ENCODE data around the gene TRAF2.

The TRAF2 gene

DNA sequence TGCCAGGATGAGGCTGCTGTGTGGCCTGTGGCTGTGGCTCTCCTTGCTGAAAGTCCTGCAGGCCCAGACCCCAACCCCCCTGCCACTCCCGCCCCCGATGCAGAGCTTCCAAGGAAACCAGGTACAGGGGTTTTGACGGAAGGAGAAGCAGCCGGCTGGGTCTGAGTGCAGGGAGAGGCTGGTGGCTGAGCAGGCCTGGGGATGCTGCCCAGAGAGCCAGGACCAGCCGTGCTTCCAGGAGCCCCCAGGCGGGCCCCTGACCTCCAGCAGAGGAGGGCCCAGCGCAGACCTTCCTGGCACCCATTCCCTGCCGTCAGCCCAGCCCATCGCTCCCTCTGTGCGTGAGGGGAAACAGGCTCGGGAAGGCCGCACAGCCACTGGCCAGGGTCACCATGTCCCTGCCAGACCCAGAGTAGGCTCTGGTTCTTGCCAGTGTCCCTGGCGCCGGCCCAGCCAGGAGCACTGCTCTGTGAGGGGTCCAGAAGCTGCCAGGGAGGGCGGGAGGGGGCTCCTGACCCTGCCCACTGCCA, 66.1 kb downstream of the TRAF2 start:
- TF ChIP-seq EP300 (IDR thresholded peaks at IDR 0.05; ENCODE audit: borderline replicate concordance), result no peak
- peak; percentile 0; the same call in 1 of the 2 replicates for TF ChIP-seq TCF12 (IDR thresholded peaks at IDR 0.05; ENCODE audit: low read depth)

DNA sequence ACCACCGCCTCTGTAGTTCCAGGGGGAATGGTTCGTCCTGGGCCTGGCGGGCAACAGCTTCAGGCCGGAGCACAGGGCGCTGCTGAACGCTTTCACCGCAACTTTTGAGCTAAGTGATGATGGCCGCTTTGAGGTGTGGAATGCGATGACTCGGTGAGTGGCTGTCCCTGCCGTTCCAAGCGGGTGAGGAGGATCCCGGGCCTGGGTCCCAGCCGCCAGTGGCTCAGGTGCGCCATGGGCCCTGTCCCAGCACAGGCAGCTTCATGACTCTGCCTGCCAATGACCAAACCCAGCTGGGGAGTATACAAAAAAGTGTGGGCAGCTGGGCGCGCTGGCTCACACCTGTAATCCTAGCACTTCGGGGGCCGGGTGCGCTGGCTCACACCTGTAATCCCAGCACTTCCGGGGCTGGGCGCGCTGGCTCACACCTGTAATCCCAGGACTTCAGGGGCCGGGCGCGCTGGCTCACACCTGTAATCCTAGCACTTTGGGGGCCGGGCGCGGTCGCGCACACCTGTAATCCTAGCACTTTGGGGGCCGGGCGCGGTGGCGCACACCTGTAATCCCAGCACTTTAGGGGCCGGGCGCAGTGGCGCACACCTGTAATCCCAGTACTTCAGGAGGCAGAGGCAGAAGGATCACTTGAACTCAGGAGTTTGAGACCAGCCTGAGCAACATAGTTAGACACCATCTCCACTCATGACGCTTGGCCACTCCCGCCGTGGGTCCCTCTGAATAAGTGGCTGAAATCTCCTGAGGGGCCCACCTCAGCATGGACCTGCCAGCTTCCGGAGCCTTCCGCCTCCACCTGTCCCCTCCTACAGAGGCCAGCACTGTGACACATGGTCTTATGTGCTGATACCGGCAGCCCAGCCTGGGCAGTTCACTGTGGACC, 66.8 kb downstream of the TRAF2 start:
- TF ChIP-seq, protein P1, sequence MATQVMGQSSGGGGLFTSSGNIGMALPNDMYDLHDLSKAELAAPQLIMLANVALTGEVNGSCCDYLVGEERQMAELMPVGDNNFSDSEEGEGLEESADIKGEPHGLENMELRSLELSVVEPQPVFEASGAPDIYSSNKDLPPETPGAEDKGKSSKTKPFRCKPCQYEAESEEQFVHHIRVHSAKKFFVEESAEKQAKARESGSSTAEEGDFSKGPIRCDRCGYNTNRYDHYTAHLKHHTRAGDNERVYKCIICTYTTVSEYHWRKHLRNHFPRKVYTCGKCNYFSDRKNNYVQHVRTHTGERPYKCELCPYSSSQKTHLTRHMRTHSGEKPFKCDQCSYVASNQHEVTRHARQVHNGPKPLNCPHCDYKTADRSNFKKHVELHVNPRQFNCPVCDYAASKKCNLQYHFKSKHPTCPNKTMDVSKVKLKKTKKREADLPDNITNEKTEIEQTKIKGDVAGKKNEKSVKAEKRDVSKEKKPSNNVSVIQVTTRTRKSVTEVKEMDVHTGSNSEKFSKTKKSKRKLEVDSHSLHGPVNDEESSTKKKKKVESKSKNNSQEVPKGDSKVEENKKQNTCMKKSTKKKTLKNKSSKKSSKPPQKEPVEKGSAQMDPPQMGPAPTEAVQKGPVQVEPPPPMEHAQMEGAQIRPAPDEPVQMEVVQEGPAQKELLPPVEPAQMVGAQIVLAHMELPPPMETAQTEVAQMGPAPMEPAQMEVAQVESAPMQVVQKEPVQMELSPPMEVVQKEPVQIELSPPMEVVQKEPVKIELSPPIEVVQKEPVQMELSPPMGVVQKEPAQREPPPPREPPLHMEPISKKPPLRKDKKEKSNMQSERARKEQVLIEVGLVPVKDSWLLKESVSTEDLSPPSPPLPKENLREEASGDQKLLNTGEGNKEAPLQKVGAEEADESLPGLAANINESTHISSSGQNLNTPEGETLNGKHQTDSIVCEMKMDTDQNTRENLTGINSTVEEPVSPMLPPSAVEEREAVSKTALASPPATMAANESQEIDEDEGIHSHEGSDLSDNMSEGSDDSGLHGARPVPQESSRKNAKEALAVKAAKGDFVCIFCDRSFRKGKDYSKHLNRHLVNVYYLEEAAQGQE (IDR thresholded peaks at IDR 0.05; ENCODE audit: low read depth), result no peak
- no peak for TF ChIP-seq TCF12 (IDR thresholded peaks at IDR 0.05; ENCODE audit: low read depth)
- no peak for TF ChIP-seq RAD21 (IDR thresholded peaks at IDR 0.05; ENCODE audit: low read depth)
- no peak for TF ChIP-seq YY1 (IDR thresholded peaks at IDR 0.05; ENCODE audit: low read depth)
- TF ChIP-seq MAX (IDR thresholded peaks at IDR 0.05), result no peak
- no peak for TF ChIP-seq FOXM1 (IDR thresholded peaks at IDR 0.05; ENCODE audit: borderline replicate concordance, low read depth)
- TF ChIP-seq, protein P2, sequence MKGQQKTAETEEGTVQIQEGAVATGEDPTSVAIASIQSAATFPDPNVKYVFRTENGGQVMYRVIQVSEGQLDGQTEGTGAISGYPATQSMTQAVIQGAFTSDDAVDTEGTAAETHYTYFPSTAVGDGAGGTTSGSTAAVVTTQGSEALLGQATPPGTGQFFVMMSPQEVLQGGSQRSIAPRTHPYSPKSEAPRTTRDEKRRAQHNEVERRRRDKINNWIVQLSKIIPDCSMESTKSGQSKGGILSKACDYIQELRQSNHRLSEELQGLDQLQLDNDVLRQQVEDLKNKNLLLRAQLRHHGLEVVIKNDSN (IDR thresholded peaks at IDR 0.05), result no peak
- no peak for TF ChIP-seq CREB1 (IDR thresholded peaks at IDR 0.05; ENCODE audit: low read depth)
- no peak for TF ChIP-seq TAF1 (IDR thresholded peaks at IDR 0.05; ENCODE audit: low read depth)
- TF ChIP-seq NFIC (IDR thresholded peaks at IDR 0.05), result no peak
- no peak for TF ChIP-seq TEAD4 (IDR thresholded peaks at IDR 0.05)
- TF ChIP-seq ZBTB7A (IDR thresholded peaks at IDR 0.05; ENCODE audit: low read depth), result no peak
- TF ChIP-seq EP300 (IDR thresholded peaks at IDR 0.05; ENCODE audit: borderline replicate concordance), result no peak

DNA sequence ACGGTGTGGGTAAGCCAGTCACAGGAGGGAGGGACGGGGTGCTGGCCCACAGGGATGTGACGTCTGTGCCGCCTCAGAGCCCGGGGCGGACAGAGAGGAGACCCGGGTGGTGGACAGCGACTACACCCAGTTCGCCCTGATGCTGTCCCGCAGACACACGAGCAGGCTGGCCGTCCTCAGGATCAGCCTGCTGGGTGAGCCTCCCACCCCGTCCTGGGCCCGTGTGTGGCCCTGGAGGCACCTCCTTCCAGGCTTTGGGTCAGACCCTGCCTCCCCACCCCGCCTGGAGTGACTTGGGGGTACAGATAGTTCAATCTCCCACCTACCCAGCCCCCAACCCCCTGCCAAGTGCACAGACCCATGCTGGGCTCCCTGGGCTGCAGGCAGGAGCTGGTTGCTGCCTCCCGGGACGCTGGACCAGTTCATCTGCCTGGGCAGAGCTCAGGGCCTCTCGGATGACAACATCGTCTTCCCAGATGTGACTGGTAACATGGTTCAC, 67.5 kb downstream of the TRAF2 start:
- TF ChIP-seq CREB1 (IDR thresholded peaks at IDR 0.05; ENCODE audit: low read depth), result no peak
- no peak for TF ChIP-seq YY1 (IDR thresholded peaks at IDR 0.05; ENCODE audit: low read depth)
- no peak for TF ChIP-seq NFIC (IDR thresholded peaks at IDR 0.05)
- no peak for TF ChIP-seq ZBTB7A (IDR thresholded peaks at IDR 0.05; ENCODE audit: low read depth)
- TF ChIP-seq EGR1 (IDR thresholded peaks at IDR 0.05), result no peak
- no peak for TF ChIP-seq TAF1 (IDR thresholded peaks at IDR 0.05; ENCODE audit: low read depth)
- TF ChIP-seq EP300 (IDR thresholded peaks at IDR 0.05; ENCODE audit: borderline replicate concordance), result no peak
- TF ChIP-seq RAD21 (IDR thresholded peaks at IDR 0.05; ENCODE audit: low read depth), result no peak
- no peak for TF ChIP-seq CEBPB (IDR thresholded peaks at IDR 0.05)
- TF ChIP-seq, protein P2 (IDR thresholded peaks at IDR 0.05), result no peak
- TF ChIP-seq, protein P1 (IDR thresholded peaks at IDR 0.05; ENCODE audit: low read depth), result no peak
- TF ChIP-seq TCF12 (IDR thresholded peaks at IDR 0.05; ENCODE audit: low read depth), result no peak
- no peak for TF ChIP-seq MAX (IDR thresholded peaks at IDR 0.05)

DNA sequence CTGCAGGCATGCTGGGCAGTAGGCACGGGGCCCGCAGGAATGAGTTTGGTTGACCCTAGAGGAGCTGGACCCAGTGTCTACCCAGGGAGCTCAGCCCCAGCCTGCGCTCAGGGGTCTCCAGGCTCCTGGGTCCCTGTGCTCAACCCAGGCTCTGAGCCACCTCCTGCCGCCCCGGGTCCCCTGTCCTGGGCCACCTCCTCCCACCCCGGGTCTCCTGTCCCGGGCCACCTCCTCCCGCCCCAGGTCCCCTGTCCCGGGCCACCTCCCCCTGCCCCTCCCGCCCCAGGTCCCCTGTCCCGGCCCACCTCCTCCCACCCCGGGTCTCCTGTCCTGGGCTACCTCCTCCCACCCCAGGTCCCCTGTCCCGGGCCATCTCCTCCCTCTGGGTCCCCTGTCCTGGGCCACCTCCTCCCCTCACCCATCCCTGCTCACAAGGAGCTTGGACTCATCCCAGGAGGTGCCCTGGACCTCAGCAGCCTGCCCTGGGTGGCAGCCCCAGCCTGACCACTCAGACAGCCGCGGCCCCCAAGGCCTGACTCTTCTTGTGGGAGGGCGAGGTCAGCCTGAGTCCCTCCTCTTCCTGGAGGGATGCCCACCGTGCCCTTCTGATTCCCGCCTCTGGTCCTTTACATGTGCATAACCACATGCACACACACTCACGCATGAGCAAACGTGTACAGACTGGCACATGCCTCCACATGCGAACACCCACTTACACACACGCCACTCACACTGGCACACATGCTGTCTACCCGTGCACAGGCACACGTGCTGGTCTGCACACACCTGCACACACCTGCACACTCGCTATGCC, 68.2 kb downstream of the TRAF2 start:
- TF ChIP-seq TEAD4 (IDR thresholded peaks at IDR 0.05), result no peak
- TF ChIP-seq, protein P1 (IDR thresholded peaks at IDR 0.05; ENCODE audit: low read depth), result no peak
- no peak for TF ChIP-seq YY1 (IDR thresholded peaks at IDR 0.05; ENCODE audit: low read depth)

Data from Ishikawa (cell line).